Measurements from ENCODE around the gene ALDH16A1.

GRCh38 chr19:49453757-49454240 lies 774 bp downstream of the ALDH16A1 start:
- TF ChIP-seq, protein P1, sequence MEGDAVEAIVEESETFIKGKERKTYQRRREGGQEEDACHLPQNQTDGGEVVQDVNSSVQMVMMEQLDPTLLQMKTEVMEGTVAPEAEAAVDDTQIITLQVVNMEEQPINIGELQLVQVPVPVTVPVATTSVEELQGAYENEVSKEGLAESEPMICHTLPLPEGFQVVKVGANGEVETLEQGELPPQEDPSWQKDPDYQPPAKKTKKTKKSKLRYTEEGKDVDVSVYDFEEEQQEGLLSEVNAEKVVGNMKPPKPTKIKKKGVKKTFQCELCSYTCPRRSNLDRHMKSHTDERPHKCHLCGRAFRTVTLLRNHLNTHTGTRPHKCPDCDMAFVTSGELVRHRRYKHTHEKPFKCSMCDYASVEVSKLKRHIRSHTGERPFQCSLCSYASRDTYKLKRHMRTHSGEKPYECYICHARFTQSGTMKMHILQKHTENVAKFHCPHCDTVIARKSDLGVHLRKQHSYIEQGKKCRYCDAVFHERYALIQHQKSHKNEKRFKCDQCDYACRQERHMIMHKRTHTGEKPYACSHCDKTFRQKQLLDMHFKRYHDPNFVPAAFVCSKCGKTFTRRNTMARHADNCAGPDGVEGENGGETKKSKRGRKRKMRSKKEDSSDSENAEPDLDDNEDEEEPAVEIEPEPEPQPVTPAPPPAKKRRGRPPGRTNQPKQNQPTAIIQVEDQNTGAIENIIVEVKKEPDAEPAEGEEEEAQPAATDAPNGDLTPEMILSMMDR (conservative IDR thresholded peaks at IDR 0.05; ENCODE audit: low read length), result no peak
- no peak for TF ChIP-seq EZH2phosphoT487 (IDR thresholded peaks at IDR 0.05; ENCODE audit: borderline replicate concordance)

All from Loucy (cell line).